ENCODE measurements around the gene POLR2F. TPM values are rescaled to one million over a fixed set of nuclear protein-coding genes. Genes with fewer than 3 reads are reported as not detected.

The POLR2F gene
- polyA plus RNA-seq, 1 donor from 2014 or later, result 195 TPM

GRCh38 chr22:37970864-37971263 is 17.4 kb downstream of the POLR2F start:
- H3K9ac ChIP-seq (ENCODE audit: low read length), result no peak overlapping the region
- H3F3A ChIP-seq (ENCODE audit: insufficient read depth, low read length, poor library complexity, severe bottlenecking), result no peaks in the 10 kb centered on the region
- no peak overlapping the region for H3K4me3 ChIP-seq (ENCODE audit: low read length)
- no peaks in the 10 kb centered on the region for H3K79me2 ChIP-seq (replicated peaks; ENCODE audit: insufficient read depth, low read length)
- TF ChIP-seq EZH2 (IDR thresholded peaks at IDR 0.05; ENCODE audit: borderline replicate concordance, insufficient read depth, low read length, poor library complexity, severe bottlenecking), result no peak
- no peak for TF ChIP-seq TAF1 (IDR thresholded peaks at IDR 0.05; ENCODE audit: low read depth)
- no peaks in the 10 kb centered on the region for H3K9me3 ChIP-seq (ENCODE audit: low read length)
- no peaks in the 10 kb centered on the region for H3K27me3 ChIP-seq (ENCODE audit: insufficient read depth, low read depth, low read length)
- no peak overlapping the region for H3K27ac ChIP-seq (ENCODE audit: low read length)
- H3K36me3 ChIP-seq (ENCODE audit: insufficient read depth, low read length), result no peaks in the 10 kb centered on the region
- no peak overlapping the region for H2AFZ ChIP-seq (ENCODE audit: low read depth, low read length)
- no peaks in the 10 kb centered on the region for H4K20me1 ChIP-seq (ENCODE audit: insufficient read depth)
- H3K9me2 ChIP-seq (ENCODE audit: insufficient read depth, low read length), result no peaks in the 10 kb centered on the region
- no peak overlapping the region for H3K4me2 ChIP-seq (ENCODE audit: low read length)

GRCh38 chr22:37971475-37972434 is 18.3 kb downstream of the POLR2F start:
- H3F3A ChIP-seq (ENCODE audit: insufficient read depth, low read length, poor library complexity, severe bottlenecking), result no peaks in the 10 kb centered on the region
- no peaks in the 10 kb centered on the region for H3K9me3 ChIP-seq (ENCODE audit: low read length)
- no peaks in the 10 kb centered on the region for H3K27me3 ChIP-seq (ENCODE audit: insufficient read depth, low read depth, low read length)
- no peak overlapping the region for H3K4me2 ChIP-seq (ENCODE audit: low read length)
- H3K27ac ChIP-seq (ENCODE audit: low read length), result no peak overlapping the region
- H3K36me3 ChIP-seq (ENCODE audit: insufficient read depth, low read length), result no peaks in the 10 kb centered on the region
- H2AFZ ChIP-seq (ENCODE audit: low read depth, low read length), result no peak overlapping the region
- H3K4me3 ChIP-seq (ENCODE audit: low read length), result no peak overlapping the region
- no peaks in the 10 kb centered on the region for H3K9me2 ChIP-seq (ENCODE audit: insufficient read depth, low read length)
- H3K9ac ChIP-seq (ENCODE audit: low read length), result no peak overlapping the region
- no peak for TF ChIP-seq SMC3 (conservative IDR thresholded peaks at IDR 0.05; ENCODE audit: poor library complexity)
- no peak for TF ChIP-seq RAD21 (conservative IDR thresholded peaks at IDR 0.05)
- TF ChIP-seq, protein P1, sequence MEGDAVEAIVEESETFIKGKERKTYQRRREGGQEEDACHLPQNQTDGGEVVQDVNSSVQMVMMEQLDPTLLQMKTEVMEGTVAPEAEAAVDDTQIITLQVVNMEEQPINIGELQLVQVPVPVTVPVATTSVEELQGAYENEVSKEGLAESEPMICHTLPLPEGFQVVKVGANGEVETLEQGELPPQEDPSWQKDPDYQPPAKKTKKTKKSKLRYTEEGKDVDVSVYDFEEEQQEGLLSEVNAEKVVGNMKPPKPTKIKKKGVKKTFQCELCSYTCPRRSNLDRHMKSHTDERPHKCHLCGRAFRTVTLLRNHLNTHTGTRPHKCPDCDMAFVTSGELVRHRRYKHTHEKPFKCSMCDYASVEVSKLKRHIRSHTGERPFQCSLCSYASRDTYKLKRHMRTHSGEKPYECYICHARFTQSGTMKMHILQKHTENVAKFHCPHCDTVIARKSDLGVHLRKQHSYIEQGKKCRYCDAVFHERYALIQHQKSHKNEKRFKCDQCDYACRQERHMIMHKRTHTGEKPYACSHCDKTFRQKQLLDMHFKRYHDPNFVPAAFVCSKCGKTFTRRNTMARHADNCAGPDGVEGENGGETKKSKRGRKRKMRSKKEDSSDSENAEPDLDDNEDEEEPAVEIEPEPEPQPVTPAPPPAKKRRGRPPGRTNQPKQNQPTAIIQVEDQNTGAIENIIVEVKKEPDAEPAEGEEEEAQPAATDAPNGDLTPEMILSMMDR (IDR thresholded peaks at IDR 0.05; ENCODE audit: poor library complexity, severe bottlenecking), result no peak
- TF ChIP-seq EZH2 (IDR thresholded peaks at IDR 0.05; ENCODE audit: borderline replicate concordance, insufficient read depth, low read length, poor library complexity, severe bottlenecking), result no peak
- TF ChIP-seq POLR2AphosphoS5 (IDR thresholded peaks at IDR 0.05), result no peak
- no peak for TF ChIP-seq EP300 (conservative IDR thresholded peaks at IDR 0.05; ENCODE audit: poor library complexity, severe bottlenecking)
- no peak for TF ChIP-seq TAF1 (IDR thresholded peaks at IDR 0.05; ENCODE audit: low read depth)
- TF ChIP-seq, protein P2, sequence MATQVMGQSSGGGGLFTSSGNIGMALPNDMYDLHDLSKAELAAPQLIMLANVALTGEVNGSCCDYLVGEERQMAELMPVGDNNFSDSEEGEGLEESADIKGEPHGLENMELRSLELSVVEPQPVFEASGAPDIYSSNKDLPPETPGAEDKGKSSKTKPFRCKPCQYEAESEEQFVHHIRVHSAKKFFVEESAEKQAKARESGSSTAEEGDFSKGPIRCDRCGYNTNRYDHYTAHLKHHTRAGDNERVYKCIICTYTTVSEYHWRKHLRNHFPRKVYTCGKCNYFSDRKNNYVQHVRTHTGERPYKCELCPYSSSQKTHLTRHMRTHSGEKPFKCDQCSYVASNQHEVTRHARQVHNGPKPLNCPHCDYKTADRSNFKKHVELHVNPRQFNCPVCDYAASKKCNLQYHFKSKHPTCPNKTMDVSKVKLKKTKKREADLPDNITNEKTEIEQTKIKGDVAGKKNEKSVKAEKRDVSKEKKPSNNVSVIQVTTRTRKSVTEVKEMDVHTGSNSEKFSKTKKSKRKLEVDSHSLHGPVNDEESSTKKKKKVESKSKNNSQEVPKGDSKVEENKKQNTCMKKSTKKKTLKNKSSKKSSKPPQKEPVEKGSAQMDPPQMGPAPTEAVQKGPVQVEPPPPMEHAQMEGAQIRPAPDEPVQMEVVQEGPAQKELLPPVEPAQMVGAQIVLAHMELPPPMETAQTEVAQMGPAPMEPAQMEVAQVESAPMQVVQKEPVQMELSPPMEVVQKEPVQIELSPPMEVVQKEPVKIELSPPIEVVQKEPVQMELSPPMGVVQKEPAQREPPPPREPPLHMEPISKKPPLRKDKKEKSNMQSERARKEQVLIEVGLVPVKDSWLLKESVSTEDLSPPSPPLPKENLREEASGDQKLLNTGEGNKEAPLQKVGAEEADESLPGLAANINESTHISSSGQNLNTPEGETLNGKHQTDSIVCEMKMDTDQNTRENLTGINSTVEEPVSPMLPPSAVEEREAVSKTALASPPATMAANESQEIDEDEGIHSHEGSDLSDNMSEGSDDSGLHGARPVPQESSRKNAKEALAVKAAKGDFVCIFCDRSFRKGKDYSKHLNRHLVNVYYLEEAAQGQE (IDR thresholded peaks at IDR 0.05; ENCODE audit: borderline replicate concordance), result no peak
- TF ChIP-seq MXI1 (conservative IDR thresholded peaks at IDR 0.05; ENCODE audit: poor library complexity, severe bottlenecking), result no peak
- H4K20me1 ChIP-seq (ENCODE audit: insufficient read depth), result no peaks in the 10 kb centered on the region
- H3K79me2 ChIP-seq (replicated peaks; ENCODE audit: insufficient read depth, low read length), result no peaks in the 10 kb centered on the region
